Endothelial cell of umbilical vein (primary cell): ENCODE results near the gene CUX1.
"Not testable (repeated sequence)": the region's sequence is repeated elsewhere in the genome, so short reads cannot be mapped to it uniquely, and the experiment has no call there.

Experiments
- CTCF ChIP-seq, 2 donors: IDR thresholded peaks; 1 replicate in 1 of 2; 2 replicates in 1 of 2; pipeline ENCODE4 v1.5.1; 2011; ENCODE audit warnings: low read length in 2 of 2, mild to moderate bottlenecking in 2 of 2, moderate library complexity in 2 of 2, control low read depth in 1 of 2, inconsistent platforms in 1 of 2, low read depth in 1 of 2; ENCODE audit not compliant: insufficient read depth in 1 of 2; ENCODE audit errors: extremely low read depth in 1 of 2
- MAX ChIP-seq: IDR thresholded peaks from 2 replicates; pipeline ENCODE4 v1.6.1; 2011; ENCODE audit not compliant: insufficient read depth, insufficient read length
- POLR2A ChIP-seq: IDR thresholded peaks from 2 replicates; pipeline ENCODE4 v1.6.1; 2012; ENCODE audit warnings: low read depth, mild to moderate bottlenecking, control low read depth, low read length
- POLR2AphosphoS5 ChIP-seq: IDR thresholded peaks from 2 replicates; pipeline ENCODE4 v1.6.1; 2012; ENCODE audit warnings: low read depth, mild to moderate bottlenecking, control low read depth, low read length, moderate library complexity; ENCODE audit not compliant: insufficient read depth

DNA sequence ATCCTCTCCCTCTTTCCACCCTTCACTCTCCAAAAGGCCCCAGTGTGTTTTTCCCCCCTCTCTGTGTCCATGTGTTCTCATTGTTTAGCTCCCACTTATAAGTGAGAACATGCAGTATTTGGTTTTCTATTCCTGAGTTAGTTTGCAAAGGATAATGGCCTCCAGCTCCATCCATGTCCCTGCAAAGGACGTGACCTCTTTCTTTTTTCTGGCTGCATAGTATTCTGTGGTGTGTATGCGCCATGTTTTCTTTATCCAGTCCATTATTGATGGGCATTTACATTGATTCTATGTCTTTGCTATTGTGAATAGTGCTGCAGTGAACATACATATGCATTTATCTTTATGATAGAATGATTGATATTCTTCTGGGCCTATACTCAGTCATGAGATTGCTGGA is 31.9 kb downstream of the CUX1 start:
- TF ChIP-seq CTCF (IDR thresholded peaks at IDR 0.05; ENCODE audit: extremely low read depth in 1 of 2, insufficient read depth in 1 of 2, low read depth in 1 of 2, low read length in 2 of 2); POLR2A; POLR2AphosphoS5; MAX: not testable (repeated sequence)
